Retinal pigment epithelial cell (primary cell): ENCODE data around the gene CASP12.

Experiments
- DNase-seq: peaks from one replicate; pipeline ENCODE4 v3.0.0-alpha.2; 2010; ENCODE audit warnings: low read depth
- H3K4me3 ChIP-seq: 2 replicates; pipeline ENCODE4 v1.5.1; 2011; ENCODE audit warnings: mild to moderate bottlenecking, low read length, control low read depth, moderate library complexity
- TF ChIP-seq, protein P1 (sequence below): conservative IDR thresholded peaks from 2 replicates; pipeline ENCODE4 v1.5.1; 2011; ENCODE audit warnings: low read depth, low read length, control low read depth, inconsistent platforms

CASP12 gene

DNA sequence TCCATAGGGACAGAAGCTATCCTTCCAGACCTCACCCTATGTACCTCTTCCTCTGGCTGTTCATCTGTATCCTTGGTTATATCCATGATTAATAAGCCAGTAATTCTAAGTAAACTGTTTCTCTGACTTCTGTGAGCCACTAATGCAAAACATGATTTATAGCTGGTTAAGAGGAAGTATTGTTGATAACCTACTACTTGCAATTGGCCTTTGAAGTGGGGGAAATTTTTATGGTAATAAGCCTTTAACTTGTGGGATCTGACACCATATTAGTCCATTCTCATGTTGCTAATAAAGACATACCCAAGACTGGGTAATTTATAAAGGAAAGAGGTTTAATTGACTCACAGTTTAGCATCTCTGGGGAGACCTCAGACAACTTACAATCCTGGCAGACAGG lies 21.9 kb downstream of the CASP12 start:
- TF ChIP-seq, protein P1, sequence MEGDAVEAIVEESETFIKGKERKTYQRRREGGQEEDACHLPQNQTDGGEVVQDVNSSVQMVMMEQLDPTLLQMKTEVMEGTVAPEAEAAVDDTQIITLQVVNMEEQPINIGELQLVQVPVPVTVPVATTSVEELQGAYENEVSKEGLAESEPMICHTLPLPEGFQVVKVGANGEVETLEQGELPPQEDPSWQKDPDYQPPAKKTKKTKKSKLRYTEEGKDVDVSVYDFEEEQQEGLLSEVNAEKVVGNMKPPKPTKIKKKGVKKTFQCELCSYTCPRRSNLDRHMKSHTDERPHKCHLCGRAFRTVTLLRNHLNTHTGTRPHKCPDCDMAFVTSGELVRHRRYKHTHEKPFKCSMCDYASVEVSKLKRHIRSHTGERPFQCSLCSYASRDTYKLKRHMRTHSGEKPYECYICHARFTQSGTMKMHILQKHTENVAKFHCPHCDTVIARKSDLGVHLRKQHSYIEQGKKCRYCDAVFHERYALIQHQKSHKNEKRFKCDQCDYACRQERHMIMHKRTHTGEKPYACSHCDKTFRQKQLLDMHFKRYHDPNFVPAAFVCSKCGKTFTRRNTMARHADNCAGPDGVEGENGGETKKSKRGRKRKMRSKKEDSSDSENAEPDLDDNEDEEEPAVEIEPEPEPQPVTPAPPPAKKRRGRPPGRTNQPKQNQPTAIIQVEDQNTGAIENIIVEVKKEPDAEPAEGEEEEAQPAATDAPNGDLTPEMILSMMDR = no peak
- DNase-seq = no peak
- H3K4me3 ChIP-seq = no peak overlapping the region

DNA sequence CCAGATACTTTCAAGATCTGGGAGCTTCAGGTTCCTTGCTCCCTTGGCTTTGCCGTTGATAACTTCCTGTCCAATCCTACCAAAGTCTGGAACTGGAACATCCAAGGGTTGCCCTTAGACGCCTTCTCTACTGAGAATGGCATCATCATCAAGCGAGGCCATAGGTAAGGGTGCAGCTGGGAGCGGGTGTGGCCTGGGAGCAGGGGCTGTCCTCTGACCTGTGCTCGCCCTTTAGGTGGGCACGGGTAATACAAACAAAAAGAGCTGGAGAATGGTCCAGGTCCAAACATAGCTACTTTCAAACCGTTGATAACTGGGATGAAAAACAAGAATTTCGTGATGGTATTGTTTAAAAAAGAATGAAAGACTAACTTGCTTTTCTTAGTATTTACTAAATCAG lies 25.0 kb downstream of the CASP12 start:
- no peak for DNase-seq
- TF ChIP-seq, protein P1 = peak; percentile 18
- no peak overlapping the region for H3K4me3 ChIP-seq

GRCh38 chr11:104872393-104872792 lies 25.9 kb downstream of the CASP12 start:
- H3K4me3 ChIP-seq = no peak overlapping the region
- TF ChIP-seq, protein P1 = no peak
- no peak for DNase-seq

GRCh38 chr11:104870910-104871309 lies 27.4 kb downstream of the CASP12 start:
- H3K4me3 ChIP-seq = no peak overlapping the region
- TF ChIP-seq, protein P1 = no peak
- no peak for DNase-seq

- TF ChIP-seq, protein P1 = no peak
- H3K4me3 ChIP-seq = no peak overlapping the region
- DNase-seq = no peak
Observed at GRCh38 chr11:104866815-104867214, 31.4 kb downstream of the CASP12 start.

GRCh38 chr11:104858882-104859775 lies 39.1 kb downstream of the CASP12 start:
- H3K4me3 ChIP-seq = no peak overlapping the region
- TF ChIP-seq, protein P1 = no peak
- no peak for DNase-seq

GRCh38 chr11:104856607-104857006 lies 41.7 kb downstream of the CASP12 start:
- no peak overlapping the region for H3K4me3 ChIP-seq
- DNase-seq = no peak
- TF ChIP-seq, protein P1 = no peak
